PFSK-1 (cell line): ENCODE results near the gene B3GNT3.

Experiments
- POLR2AphosphoS5 ChIP-seq: IDR thresholded peaks from 2 replicates; pipeline ENCODE4 v1.6.1; 2012; ENCODE audit warnings: low read depth, mild to moderate bottlenecking, control low read depth, low read length, moderate library complexity
- REST ChIP-seq, 2 experiments: IDR thresholded peaks; 2 replicates each; pipeline versions ENCODE4 v1.6.1 to v1.8.0; 2011 to 2012; ENCODE audit warnings: low read depth in 2 of 2, low read length in 2 of 2, control low read depth in 1 of 2, inconsistent platforms in 1 of 2, mild to moderate bottlenecking in 1 of 2, moderate library complexity in 1 of 2; ENCODE audit not compliant: insufficient read depth in 1 of 2

DNA sequence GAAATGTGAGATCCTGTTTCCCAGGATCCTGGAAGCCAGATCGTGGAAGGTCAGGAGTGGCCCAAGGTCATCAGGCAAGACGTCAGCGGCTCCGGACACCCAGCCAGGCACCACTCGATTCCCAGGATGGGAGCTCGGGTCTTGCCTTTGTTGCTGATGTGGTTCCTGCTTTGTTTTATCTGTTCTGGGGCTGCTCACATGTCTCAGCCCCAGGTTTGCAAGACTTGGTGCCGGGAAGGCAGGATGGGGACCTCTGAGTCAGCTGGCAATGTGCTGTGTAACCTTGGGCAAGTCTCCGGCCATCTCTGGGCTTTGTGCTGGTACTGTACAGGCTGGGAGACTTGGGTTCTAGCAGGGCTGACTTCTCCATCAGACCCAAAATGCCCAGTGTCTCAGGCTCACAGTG lies 45.0 kb upstream of the B3GNT3 start:
- TF ChIP-seq REST (IDR thresholded peaks at IDR 0.05; ENCODE audit: insufficient read depth in 1 of 2, low read depth in 2 of 2, low read length in 2 of 2) = no peak
- no peak for TF ChIP-seq POLR2AphosphoS5
